Measurements from ENCODE around the gene GJD3.
"Not testable (repeated sequence)": the region's sequence is repeated elsewhere in the genome, so short reads cannot be mapped to it uniquely, and the experiment has no call there.

GJD3 gene, protein sequence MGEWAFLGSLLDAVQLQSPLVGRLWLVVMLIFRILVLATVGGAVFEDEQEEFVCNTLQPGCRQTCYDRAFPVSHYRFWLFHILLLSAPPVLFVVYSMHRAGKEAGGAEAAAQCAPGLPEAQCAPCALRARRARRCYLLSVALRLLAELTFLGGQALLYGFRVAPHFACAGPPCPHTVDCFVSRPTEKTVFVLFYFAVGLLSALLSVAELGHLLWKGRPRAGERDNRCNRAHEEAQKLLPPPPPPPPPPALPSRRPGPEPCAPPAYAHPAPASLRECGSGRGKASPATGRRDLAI

DNA sequence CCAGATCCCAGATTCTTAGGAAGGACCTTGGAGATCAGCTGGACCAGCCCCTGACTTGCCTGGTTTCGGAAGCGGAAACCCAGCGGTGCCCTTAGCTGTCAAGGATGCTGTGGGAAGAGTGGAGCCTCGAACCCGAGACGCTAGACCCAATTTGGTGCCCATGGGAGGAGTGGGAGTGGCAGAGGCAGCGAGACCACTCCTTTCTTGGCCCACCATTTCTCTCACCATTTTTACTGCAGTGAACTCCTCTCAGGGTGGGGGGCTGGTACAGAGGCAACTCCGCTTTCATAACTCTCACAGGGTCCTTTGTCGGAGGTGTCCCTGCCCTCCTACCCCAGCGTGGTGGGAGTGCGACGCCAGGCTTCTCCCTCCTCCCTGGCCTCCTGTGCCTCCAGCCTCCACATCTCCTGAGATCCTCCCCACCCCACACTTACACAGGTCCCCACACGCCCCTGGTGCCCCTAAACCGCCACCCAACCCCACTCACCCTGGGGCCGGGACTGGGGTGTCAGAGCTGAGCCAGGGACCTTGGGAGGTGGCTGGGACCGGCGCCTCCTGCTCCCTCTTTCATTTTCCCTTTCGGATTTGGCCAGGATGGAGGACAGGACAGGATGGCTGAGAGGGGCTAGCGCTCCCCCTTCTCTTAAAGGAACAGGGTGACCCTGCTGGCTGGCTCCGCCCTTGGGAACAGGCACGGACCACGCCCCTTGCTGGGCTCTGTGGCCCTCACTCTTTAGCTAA lies at the start of gene GJD3:
Gene GJD3 (minus strand): TSS at position 617 of the 741 bp plus-strand sequence. CDS start 922 bp downstream, outside the sequence.
- no peak for DNase-seq (ENCODE audit: low read depth in 2 of 2)

DNA sequence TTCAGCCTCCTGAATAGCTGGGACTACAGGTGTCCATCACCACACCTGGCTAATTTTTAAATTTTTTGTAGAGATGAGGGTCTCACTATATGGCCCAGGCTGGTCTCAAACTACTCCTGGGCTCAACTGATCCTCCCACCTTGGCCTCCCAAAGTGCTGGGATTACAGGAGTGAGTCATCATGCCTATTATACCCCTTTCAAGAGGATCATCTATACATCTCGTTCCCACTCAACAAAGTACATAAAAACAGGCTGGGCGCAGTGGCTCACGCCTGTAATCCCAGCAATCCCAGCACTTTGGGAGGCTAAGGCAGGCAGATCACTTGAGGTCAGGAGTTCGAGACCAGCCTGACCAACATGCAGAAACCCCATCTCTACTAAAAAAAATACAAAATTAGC lies 49.8 kb upstream of the GJD3 start:
- not testable (repeated sequence) for DNase-seq (ENCODE audit: low read depth in 2 of 2)

DNA sequence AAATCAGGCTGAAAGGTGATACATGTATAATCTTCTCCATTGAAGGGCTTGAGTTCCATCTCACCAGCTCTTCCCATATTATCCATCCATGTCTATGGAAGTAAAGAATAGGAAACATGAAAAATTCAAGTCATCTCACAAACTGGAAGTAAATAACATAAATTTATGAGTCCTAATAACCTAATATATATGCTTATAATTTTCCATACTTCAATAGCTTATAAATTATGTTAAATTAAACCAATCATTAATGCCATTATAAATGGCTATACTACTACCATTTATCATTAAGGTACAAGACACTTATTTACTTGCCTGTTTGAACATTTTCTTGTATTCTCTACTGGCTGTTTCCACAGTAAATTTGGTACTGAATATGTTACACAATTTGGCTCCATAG lies 48.3 kb upstream of the GJD3 start:
- DNase-seq (ENCODE audit: low read depth in 2 of 2) = no peak

DNA sequence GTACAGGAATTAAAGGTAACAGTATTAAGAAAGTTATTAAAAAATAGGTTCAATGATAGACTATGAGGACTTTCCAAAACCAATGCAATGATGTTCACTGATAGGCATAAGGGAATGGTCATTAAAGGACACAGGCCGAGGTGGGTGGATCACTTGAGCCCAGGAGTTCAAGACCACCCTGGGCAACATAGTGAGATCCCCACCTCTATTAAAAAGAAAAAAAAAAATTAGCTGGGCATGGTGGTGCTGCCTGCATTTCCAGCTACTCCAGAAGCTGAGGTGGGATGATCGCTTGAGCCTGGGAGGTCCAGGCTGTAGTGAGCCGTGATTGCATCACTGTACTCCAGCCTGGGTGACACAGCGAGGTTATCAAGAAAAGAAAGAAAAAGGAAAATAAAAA lies 47.3 kb upstream of the GJD3 start:
- DNase-seq (ENCODE audit: low read depth in 2 of 2) = no peak

DNA sequence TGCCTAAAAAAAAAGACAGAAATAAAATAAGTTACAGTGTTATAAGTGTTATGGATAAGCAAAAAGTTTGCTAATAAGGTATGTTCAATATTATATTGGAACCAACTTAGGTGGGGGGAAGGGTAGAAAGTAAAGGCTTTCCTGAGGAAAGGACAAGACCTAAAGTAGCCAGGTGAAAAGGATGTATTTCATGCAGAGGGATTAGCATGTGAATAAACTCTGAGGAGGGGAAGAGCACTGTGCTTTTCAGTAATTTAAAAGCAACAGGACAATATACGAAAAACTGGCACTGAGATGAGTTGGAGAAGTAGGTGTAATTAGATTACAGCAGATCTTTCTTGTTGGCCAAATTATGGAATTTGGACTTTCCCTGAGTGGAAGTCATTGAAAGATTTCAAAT lies 45.5 kb upstream of the GJD3 start:
- DNase-seq (ENCODE audit: low read depth in 2 of 2) = no peak

DNA sequence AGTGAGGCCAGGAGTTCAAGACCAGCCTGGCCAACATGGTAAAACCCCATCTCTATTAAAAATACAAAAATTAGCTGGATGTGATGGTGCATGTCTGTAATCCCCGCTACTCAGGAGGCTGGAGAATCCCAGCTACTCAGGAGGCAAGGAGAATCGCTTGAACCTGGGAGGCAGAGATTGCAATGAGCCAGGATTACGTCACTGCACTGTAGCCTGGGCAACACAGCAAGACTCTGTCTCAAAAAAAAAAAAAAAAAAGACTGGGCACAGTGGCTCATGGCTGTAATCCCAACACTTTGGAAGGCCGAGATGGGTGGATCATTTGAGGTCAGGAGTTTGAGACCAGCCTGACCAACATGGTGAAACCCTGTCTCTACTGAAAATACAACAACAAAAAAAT lies 45.0 kb upstream of the GJD3 start:
- not testable (repeated sequence) for DNase-seq (ENCODE audit: low read depth in 2 of 2)

DNA sequence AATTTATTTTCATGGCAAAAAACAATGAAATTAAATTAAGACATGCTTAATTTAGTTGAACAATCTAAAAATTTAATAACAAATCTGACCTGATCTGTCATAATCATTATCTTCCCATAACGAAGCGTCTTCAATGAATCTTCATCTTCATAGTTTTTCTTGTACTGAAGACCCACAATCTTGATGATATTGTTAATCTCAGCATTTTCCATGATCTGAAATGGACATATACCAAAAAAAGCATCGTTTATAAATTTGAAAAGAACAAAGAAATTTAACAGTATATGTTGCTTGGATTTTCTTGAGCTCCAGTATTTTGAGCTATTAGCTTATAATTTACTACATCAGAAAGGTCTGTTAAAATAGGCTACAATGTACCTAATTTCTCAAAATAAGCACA lies 42.9 kb upstream of the GJD3 start:
- DNase-seq (ENCODE audit: low read depth in 2 of 2) = no peak

DNA sequence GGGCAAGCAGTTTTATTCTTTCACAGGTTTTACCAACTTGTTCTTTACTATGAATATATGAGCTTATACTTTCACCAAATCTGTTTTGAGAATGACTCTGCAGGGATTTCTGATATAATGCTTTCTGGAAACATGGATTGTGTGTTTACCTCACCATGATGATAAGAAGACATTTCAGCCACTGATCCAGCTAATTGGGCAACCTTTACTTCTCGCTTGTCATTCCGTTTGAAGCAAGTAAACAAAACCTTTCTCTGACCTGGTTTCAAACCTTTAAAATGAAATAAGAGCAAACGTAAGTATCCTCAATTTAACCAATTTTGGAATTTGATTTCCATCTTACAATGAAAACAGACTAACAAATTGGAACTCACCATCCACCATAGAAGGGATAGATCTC lies 39.5 kb upstream of the GJD3 start:
- DNase-seq (ENCODE audit: low read depth in 2 of 2) = no peak

DNA sequence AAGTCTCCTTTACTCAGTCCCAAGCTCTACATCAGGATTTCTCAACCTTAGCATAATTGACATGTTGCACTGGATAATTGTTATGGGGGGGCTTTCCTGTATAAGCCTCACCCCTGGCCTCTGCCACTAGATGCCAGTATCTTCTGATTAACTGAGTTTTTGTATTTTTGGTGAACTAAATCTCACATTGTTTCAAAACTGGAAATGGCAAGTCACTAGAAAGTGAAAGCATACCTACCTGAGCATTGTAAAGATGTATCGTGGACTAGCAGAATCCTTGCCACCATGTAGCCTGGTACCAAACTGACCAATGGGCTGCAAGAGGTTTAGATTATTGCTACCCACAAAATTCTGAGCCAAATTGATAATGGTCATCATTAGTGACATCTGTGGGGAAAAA lies 38.1 kb upstream of the GJD3 start:
- DNase-seq (ENCODE audit: low read depth in 2 of 2) = no peak

DNA sequence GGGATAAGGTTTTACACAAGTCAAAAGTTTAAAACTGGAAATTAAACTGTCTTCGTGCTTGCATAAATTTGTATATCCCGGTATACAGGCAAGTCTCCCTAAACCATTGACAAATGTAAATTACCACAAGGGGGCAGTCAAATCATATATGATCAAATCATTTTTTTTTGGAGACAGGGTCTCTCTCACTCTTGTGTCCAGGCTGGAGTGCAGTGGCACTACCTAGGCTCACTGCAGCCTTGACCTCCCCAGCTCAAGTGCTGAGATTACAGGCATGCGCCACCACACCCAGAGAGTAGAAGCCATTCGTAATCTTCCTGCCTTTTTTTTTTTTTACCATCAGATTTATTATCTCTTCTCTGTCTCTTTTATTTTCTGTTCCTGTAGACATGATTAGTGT lies 34.6 kb upstream of the GJD3 start:
- no peak for DNase-seq (ENCODE audit: low read depth in 2 of 2)

DNA sequence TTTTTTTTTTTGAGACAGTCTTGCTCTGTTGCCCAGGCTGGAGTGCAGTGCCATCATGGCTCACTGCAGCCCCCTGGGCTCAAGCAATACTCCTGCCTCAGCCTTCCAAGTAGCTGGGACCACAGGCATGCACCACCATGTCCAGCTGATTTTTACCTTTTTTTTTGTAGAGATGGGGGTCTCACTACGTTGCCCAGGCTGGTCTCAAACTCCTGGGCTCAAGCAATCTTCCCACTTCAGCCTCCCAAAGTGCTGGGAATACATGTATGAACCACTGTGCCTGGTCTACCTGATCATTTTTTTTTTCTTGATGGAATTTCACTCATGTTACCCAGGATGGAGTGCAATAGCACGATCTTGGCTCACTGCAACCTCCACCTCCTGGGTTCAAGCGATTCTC lies 22.0 kb upstream of the GJD3 start:
- DNase-seq (ENCODE audit: low read depth in 2 of 2) = not testable (repeated sequence)

DNA sequence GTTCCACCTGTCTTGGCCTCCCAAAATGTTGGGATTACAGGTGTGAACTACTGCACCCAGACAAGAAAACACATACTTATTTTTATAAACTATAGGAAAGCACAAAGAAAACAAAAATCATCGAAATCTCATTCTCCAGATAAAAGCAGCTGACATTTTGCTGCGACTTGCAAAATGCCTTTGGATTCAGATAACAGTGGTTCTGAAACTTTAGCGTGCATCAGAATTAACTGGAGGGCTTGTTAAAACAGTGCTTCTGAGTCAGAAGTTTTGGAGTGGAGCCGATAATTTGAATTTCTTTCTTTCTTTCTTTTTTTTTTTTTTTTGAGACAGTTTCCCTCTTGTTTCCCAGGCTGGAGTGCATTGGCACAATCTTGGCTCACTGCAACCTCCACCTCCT lies 17.7 kb upstream of the GJD3 start:
- no peak for DNase-seq (ENCODE audit: low read depth in 2 of 2)

DNA sequence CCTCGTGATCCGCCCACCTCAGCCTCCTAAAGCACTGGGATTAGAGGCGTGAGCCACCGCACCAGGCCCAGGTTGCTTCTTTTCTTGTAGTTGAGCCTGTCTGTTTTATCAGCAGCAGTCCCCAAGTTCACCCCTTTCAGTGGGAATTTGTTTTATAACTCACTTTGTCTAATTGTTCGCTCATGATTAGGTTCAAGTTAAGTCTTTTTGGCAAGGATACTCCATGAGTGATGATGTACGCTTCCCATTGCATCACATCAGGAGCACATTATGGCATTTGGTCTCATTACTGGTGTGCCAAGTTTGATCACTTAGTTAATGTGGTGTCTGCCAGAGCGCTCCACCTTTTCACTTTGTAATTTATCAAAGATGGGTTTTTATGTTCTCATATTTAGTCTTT lies 14.4 kb upstream of the GJD3 start:
- no peak for DNase-seq (ENCODE audit: low read depth in 2 of 2)

DNA sequence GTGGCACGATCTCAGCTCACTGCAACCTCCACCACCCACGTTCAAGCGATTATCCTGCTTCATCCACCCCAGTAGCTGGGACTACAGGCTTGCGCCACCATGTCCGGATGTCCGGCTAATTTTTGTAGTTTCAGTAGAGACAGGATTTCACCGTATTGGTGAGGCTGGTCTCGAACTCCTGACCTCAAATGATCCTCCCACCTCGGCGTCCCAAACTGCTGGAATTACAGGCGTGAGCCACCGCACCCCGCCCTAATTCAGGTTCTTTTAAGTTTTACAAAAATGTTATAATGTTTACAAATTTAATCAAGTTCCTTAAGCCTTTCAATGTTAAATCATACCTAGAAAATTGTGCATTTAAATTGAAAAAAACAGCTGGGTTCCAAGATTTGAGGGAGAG lies 13.3 kb upstream of the GJD3 start:
- no peak for DNase-seq (ENCODE audit: low read depth in 2 of 2)

DNA sequence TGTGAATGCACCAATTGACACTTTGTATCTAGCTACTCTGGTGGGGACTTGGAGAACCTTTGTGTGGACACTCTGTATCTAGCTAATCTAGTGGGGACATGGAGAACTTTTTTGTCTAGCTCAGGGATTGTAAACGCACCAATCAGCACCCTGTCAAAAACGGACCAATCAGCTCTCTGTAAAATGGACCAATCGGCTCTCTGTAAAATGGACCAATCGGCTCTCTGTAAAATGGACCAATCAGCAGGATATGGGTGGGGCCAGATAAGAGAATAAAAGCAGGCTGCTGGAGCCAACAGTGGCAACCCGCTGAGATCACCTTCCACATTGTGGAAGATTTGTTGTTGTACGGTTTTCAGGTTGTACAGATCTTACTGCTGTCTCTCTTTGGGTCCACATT lies 12.0 kb upstream of the GJD3 start:
- not testable (repeated sequence) for DNase-seq (ENCODE audit: low read depth in 2 of 2)

DNA sequence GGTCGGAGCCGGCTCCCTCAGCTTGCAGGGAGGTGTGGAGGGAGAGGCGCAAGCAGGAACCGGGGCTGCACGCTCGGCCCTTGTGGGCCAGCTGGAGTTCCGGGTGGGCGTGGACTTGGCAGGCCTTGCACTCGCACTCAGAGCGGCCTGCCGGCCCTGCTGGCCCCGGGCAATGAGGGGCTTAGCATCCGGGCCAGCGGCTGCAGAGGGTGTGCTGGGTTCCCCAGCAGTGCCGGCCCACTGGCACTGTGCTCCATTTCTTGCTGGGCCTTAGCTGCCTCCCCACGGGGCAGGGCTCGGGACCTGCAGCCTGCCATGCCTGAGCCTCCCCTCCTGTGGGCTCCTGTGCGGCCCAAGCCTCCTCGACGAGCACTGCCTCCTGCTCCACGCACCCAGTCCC lies 11.2 kb upstream of the GJD3 start:
- not testable (repeated sequence) for DNase-seq (ENCODE audit: low read depth in 2 of 2)

DNA sequence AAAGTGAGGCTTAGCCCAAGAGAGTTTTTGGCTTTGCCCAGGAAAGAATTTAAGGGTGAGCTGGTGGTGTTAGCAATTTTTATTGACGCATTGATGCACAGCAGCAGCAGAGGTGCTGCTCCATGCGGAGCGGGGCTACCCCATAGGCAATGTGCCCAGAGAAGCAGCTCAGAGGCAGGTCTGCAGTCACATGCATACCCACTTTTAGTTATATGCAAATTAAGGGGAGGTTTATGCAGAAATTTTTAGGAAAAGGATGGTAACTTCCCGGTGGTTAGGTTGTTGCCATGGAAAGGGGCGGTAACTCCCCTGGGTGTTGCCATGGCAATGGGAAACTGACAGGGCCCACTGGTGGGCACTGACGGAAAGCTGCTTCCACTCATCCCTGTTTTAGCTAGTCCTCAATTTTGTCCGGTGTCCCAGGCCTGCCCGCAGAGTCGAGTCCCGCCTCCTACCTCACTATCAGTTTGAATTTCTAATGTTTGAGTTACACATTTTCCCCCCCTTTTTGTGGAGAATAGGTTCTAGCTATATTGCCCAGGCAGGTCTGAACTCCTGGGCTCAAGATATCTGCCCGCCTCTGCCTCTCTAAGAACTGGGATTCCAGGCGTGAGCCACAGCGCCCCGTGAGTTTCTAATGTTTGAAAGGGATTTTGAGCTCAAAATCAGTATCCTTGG lies 10.4 kb upstream of the GJD3 start:
- DNase-seq (ENCODE audit: low read depth in 2 of 2) = no peak

DNA sequence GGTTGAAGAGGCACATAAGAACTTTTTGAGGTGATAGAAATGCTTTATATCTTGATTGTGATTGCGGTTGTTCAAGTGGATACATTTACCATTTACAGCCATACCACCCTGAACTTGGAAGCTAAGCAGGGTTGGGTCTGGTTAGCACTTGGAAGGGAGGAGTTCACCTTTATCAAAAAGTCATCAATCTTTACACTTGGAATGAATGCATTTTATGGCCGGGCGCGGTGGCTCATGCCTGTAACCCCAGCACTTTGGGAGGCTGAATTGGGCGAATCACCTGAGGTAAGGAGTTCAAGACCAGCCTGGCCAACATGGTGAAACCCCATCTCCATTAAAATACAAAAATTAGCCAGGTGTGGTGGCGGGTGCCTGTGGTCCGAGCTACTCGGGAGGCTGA lies 9.5 kb upstream of the GJD3 start:
- no peak for DNase-seq (ENCODE audit: low read depth in 2 of 2)

DNA sequence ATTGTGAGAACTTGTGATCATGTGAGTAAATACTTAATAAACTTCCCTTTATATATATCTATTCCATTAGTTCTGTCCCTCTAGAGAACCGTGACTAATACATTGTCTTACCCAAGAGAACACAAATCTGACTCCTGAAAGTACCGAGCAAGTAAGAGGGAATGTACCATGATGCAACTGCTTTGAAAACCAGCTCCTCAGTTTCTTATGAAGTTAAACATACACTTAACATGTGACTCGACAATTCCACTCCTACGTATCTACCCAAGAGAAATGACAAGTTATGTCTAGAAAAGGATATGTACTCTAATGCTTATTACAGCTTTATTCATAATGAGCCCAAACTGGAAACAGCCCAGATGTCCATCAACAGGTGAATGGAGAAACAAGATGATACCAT lies 8.8 kb upstream of the GJD3 start:
- DNase-seq (ENCODE audit: low read depth in 2 of 2) = no peak

DNA sequence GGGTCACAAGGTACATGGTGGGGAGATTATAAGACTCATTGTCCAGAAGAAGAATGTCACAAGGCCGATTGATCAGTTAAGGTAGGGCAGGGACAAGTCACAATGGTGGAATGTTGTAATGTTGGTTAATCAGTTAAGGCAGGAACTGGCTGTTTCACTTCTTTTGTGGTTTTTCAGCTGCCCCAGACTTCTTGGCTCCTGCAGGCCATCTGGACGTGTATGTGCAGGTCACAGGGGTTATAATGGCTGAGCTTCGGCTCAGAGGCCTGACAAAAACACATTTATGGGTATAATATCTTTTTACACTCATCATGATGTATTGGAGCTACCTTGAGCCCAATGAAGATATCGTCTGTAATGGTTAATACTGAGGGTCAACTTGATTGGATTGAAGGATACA lies 8.1 kb upstream of the GJD3 start:
- DNase-seq (ENCODE audit: low read depth in 2 of 2) = not testable (repeated sequence)

DNA sequence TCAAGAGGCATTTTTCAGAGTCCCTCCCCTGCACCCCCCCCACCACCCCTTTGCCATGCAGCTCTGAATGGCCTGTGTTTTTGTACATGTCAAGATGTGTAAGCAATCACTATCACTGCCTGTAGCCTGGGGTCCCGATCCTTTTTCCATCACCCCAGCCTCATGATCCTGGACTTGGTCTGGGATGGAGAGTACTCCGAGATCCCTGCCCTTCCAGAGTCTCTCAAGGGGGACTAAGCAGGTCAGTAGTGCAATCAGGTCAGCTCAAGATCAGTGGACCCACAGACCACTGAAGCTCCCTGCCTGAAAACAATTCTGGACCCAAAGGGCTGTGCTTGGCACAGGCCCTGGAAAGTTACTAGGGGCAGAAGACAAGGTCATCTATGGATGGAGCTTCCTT lies 7.5 kb upstream of the GJD3 start:
- no peak for DNase-seq (ENCODE audit: low read depth in 2 of 2)

DNA sequence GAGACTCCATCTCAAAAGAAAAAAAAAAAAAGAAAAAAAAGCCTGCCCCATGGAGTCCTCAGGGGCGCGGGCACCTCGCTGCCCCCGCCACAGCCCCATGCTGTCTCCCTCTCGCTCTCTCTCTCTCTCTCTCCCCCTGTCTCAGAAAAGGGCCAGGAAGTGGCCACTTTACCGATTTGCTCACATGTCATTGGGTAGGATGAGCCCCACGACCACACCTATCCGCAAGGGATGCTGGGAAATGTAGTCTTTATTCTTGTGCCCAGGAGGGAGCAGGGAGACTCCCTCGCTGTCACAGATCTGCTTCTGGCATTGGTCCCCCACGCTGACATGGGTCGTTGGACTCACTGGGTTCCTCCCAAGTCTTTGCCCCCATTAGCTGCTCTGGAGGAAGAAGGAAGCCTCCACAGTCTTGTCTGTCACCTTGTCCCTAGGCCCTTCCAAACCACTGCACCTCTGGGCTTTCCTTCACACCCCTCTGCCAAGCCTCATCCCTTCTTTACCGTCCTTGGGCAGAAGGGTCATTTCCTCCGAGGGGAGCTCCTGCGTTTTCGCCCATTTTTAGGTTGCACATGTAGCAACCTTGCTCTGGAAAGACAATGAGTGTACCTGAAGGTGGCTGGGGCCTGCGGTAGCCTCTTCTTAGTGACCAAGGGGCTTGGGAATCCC lies 6.9 kb upstream of the GJD3 start:
- no peak for DNase-seq (ENCODE audit: low read depth in 2 of 2)
